Sigmoid colon (tissue), 7 donors: ENCODE data around the gene IL1RAPL1. TPM values are rescaled to one million over a fixed set of nuclear protein-coding genes. Genes with fewer than 3 reads are reported as not detected.
"Not testable (repeated sequence)": the region's sequence is repeated elsewhere in the genome, so short reads cannot be mapped to it uniquely, and the experiment has no call there.

ENCODE experiments used
- DNase-seq: peaks from one replicate; pipeline ENCODE4 v3.0.0-alpha.2; 2019
- H3K27ac ChIP-seq, 4 donors: fragments of 200-600 bp; sonication (generic); one replicate each; pipeline ENCODE4 v1.5.1; 2016 to 2019; ENCODE audit warnings: mild to moderate bottlenecking in 1 of 4
- H3K27me3 ChIP-seq, 3 donors: fragments of 200-600 bp; sonication (generic); one replicate each; pipeline ENCODE4 v1.5.1; 2019; ENCODE audit warnings: mild to moderate bottlenecking in 1 of 3
- H3K36me3 ChIP-seq, 4 donors: fragments of 200-600 bp; sonication (generic); one replicate each; pipeline ENCODE4 v1.5.1; 2016 to 2019
- H3K4me1 ChIP-seq, 4 donors: fragments of 200-600 bp; sonication (generic); one replicate each; pipeline ENCODE4 v1.5.1; 2017 to 2019
- H3K4me3 ChIP-seq, 4 donors: fragments of 200-600 bp; sonication (generic); one replicate each; pipeline ENCODE4 v1.5.1; 2017 to 2019; ENCODE audit warnings: mild to moderate bottlenecking in 2 of 4, moderate library complexity in 1 of 4
- H3K9me3 ChIP-seq, 4 donors: fragments of 200-600 bp in 3 of 4; sonication (generic) in 3 of 4; one replicate each; pipeline versions ENCODE4 v1.5.1 to v1.6.1; 2013 to 2019
- EP300 ChIP-seq, 4 donors: sonication (generic); formaldehyde crosslinking; IDR thresholded peaks; one replicate each; pipeline ENCODE4 v1.6.1; 2017; ENCODE audit warnings: antibody characterized with exemption in 4 of 4
- POLR2A ChIP-seq, 2 donors: fragments of 450-650 bp; IDR thresholded peaks; one replicate each; pipeline ENCODE4 v1.6.1; 2016; ENCODE audit warnings: antibody characterized with exemption in 2 of 2, mild to moderate bottlenecking in 2 of 2, moderate library complexity in 2 of 2
- POLR2AphosphoS5 ChIP-seq, 4 donors: sonication (generic); formaldehyde crosslinking; IDR thresholded peaks; one replicate each; pipeline ENCODE4 v1.6.1; 2017; ENCODE audit warnings: antibody characterized with exemption in 4 of 4
- WGBS, 2 donors: extraction: QIAGEN DNeasy Blood & Tissue Kit; methylation state at CpG; one replicate each; pipeline ENCODE4 v1.1.7; 2013; 5-methylcytosine and 5-hydroxymethylcytosine counted together
- intact Hi-C: fragments of 100-400 bp; cut with DNase I; formaldehyde crosslinking; loops from one replicate; pipeline ENCODE4 v1.15.1; 2023
- polyA plus RNA-seq, 3 donors: library from polyadenylated mRNA; stranded (reverse); fragments of 200-250 nt; gene quantifications; one replicate each; pipeline ENCODE4 v1.2.3, GENCODE V29; 2013
- total RNA-seq, 4 donors: library from RNA; depleted of rRNA; stranded (reverse); fragments of >200 nt; gene quantifications; one replicate each; pipeline ENCODE4 v1.1.0, GENCODE V29; 2016
- TF ChIP-seq, protein P1 (sequence below), 4 experiments: fragments of 450-650 bp in 3 of 4; fragments of 200-600 bp in 1 of 4; IDR thresholded peaks; one replicate each; pipeline ENCODE4 v1.5.1; 2016 to 2019; ENCODE audit warnings: antibody characterized with exemption in 4 of 4, mild to moderate bottlenecking in 3 of 4, moderate library complexity in 2 of 4
- donor health status: healthy with polysubstance abuse.
- donor health status: Bipolar disorder and iron deficiency.
- donor health status: healthy.

IL1RAPL1 gene
- total and polyA plus RNA-seq, 7 donors, result 0.07 to 2.5 (median 1.2) TPM; not detected in 2

DNA sequence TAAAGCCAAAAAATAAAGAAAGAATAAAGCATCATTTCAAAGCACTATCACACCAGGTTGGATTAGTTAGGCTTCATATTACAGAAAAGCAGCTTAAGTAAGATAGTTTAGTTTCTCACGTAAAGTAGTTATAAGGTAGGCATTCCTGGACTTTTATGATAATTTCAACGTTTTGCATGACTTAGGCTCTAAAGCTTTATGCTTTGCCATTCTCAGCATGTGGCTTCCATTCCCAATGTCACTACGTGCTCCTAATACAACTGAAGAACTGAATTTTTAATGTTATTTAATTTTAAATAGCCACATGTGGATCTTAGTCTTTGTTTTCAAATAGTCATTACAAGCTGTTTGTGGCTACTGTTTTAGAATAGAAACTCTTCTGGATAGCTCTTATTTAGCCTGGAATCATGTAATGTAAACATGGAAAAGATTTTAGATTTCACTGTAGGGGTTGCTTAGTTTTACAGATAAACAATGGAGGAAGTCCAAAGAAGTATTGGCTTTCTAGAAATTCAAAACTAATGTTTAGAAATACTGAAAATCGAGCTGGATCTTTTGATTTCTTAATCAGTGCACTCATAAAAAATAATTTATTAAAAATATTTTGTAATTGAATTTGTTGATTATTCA, 710.0 kb downstream of the IL1RAPL1 start:
- intact Hi-C loops, result no loop called here
- H3K4me1 ChIP-seq, result no peaks in the 10 kb centered on the region
- 49 to 58% methylated on average over 4 of the region's 4 CpGs for WGBS, 2 donors

DNA sequence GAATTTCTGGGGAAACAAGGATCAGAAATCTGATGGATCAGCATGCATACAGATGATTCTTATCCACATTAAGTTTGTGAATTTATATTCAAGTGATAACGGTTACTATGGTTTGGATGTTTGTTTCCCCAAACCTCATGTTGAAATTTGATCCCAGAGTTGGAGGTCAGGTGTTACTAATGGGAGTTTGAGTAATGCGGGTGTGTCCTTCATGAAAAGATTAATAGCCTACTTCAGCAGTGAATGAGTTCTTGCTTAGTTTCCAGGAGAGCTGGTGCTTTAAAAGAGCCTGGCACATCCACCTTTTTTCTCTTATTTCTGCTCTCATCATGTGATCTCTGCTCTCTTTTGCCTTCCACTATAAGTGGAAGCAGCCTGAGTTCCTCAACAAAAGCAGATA, 712.4 kb downstream of the IL1RAPL1 start:
- no peaks in the 10 kb centered on the region for H3K36me3 ChIP-seq
- H3K4me1 ChIP-seq, result no peaks in the 10 kb centered on the region
- H3K27me3 ChIP-seq, result no peaks in the 10 kb centered on the region
- H3K9me3 ChIP-seq, result no peaks in the 10 kb centered on the region
- no peak for DNase-seq
- TF ChIP-seq, protein P1, sequence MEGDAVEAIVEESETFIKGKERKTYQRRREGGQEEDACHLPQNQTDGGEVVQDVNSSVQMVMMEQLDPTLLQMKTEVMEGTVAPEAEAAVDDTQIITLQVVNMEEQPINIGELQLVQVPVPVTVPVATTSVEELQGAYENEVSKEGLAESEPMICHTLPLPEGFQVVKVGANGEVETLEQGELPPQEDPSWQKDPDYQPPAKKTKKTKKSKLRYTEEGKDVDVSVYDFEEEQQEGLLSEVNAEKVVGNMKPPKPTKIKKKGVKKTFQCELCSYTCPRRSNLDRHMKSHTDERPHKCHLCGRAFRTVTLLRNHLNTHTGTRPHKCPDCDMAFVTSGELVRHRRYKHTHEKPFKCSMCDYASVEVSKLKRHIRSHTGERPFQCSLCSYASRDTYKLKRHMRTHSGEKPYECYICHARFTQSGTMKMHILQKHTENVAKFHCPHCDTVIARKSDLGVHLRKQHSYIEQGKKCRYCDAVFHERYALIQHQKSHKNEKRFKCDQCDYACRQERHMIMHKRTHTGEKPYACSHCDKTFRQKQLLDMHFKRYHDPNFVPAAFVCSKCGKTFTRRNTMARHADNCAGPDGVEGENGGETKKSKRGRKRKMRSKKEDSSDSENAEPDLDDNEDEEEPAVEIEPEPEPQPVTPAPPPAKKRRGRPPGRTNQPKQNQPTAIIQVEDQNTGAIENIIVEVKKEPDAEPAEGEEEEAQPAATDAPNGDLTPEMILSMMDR (IDR thresholded peaks at IDR 0.05), result no peak
- TF ChIP-seq EP300 (IDR thresholded peaks at IDR 0.05), result no peak
- TF ChIP-seq POLR2AphosphoS5 (IDR thresholded peaks at IDR 0.05), result no peak
- TF ChIP-seq POLR2A (IDR thresholded peaks at IDR 0.05), result no peak
- H3K4me3 ChIP-seq, result no peak overlapping the region
- intact Hi-C loops, result no loop called here
- no peak overlapping the region for H3K27ac ChIP-seq
- WGBS, 2 donors, result 59 to 78% methylated on average over 2 of the region's 2 CpGs

More for the DNA sequence above, 710.0 kb downstream of the IL1RAPL1 start:
- DNase-seq, result no peak
- Histone ChIP-seq H3K36me3 (no peaks in the 10 kb centered on the region), H3K27ac (no peak overlapping the region), H3K4me3 (no peak overlapping the region), H3K9me3 (no peaks in the 10 kb centered on the region), H3K27me3 (no peaks in the 10 kb centered on the region)
- TF ChIP-seq POLR2A (IDR thresholded peaks at IDR 0.05) (no peak), POLR2AphosphoS5 (IDR thresholded peaks at IDR 0.05) (no peak), EP300 (IDR thresholded peaks at IDR 0.05) (no peak)

DNA sequence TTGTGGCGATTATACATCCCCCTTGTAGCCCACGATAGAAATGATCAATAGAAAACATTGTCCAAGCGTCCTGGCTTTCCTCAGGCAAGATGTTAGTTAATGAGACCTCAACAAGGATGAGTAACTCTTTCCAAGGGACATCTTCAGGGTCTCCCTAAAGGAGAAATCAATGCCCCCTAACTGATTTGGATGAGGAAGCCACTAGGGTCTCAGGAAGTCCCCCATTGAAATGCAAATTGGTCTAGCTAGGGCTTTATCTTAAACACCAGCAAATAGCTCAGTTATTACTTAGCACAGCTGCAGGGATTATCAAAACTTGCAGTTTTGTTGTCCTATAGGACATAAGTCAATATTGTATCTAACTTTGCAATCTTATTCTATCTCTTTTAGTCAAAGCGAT, 721.5 kb downstream of the IL1RAPL1 start:
- no peak overlapping the region for H3K4me3 ChIP-seq
- WGBS, 2 donors, result 56 to 70% methylated on average over 4 of the region's 4 CpGs
- intact Hi-C loops, result no loop called here
- H3K36me3 ChIP-seq, result no peaks in the 10 kb centered on the region
- TF ChIP-seq EP300 (IDR thresholded peaks at IDR 0.05), result no peak
- no peak for TF ChIP-seq POLR2A (IDR thresholded peaks at IDR 0.05)
- TF ChIP-seq POLR2AphosphoS5 (IDR thresholded peaks at IDR 0.05), result no peak
- TF ChIP-seq, protein P1 (IDR thresholded peaks at IDR 0.05), result no peak
- no peaks in the 10 kb centered on the region for H3K27me3 ChIP-seq
- no peak overlapping the region for H3K27ac ChIP-seq
- no peaks in the 10 kb centered on the region for H3K9me3 ChIP-seq
- DNase-seq, result no peak
- no peaks in the 10 kb centered on the region for H3K4me1 ChIP-seq

DNA sequence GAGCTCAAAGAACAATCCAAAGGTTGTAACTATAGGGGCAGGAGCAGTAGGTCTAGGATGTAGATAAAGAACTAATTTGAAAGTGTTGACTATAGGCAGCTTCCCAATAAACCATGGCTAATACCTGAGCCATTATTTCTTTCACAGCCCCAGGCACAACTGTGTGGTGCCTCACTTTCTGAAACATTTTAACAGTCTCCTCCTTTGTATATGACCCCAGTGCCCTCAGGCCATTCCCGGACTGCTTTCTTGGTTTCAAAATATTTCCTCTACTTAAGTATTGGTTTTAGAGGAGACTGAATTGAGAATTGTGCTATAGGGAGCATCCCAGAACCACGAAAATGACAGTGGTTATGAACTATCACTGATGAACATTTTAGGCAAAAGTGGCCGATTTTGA, 728.7 kb downstream of the IL1RAPL1 start:
- Histone ChIP-seq H3K9me3 (no peaks in the 10 kb centered on the region), H3K27ac (no peak overlapping the region), H3K27me3 (no peaks in the 10 kb centered on the region), H3K4me1 (no peaks in the 10 kb centered on the region), H3K4me3 (no peak overlapping the region), H3K36me3 (no peaks in the 10 kb centered on the region)
- no peak for DNase-seq
- intact Hi-C loops, result no loop called here
- 67 to 68% methylated on average over 3 of the region's 3 CpGs for WGBS, 2 donors
- TF ChIP-seq, protein P1 (IDR thresholded peaks at IDR 0.05), result no peak
- TF ChIP-seq POLR2A (IDR thresholded peaks at IDR 0.05) (no peak), POLR2AphosphoS5 (IDR thresholded peaks at IDR 0.05) (no peak), EP300 (IDR thresholded peaks at IDR 0.05) (no peak)

DNA sequence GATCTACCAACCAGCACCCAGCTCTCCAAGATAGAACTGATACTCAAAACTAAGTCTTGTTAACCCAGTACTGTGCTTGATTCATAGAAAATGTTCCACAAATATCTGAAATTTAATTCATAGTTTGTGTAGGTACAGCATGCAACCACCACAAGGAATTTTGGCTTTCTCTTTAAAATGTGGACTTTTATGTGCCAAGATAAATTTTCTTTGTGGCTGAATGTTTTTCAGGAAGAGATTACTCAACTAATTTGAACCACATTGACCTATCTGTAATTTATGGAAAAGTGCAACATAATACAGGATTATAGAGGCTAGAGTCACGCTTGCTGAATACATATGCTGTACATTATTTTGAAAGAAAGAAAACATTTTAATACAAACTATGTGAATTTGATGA, 730.8 kb downstream of the IL1RAPL1 start:
- H3K4me3 ChIP-seq, result no peak overlapping the region
- no peak overlapping the region for H3K27ac ChIP-seq
- DNase-seq, result no peak
- H3K4me1 ChIP-seq, result no peaks in the 10 kb centered on the region
- intact Hi-C loops, result no loop called here
- 94 to 97% methylated on average over 1 of the region's 1 CpG for WGBS, 2 donors
- H3K36me3 ChIP-seq, result no peaks in the 10 kb centered on the region
- no peaks in the 10 kb centered on the region for H3K27me3 ChIP-seq
- H3K9me3 ChIP-seq, result no peaks in the 10 kb centered on the region
- TF ChIP-seq, protein P1 (IDR thresholded peaks at IDR 0.05), result no peak
- no peak for TF ChIP-seq POLR2A (IDR thresholded peaks at IDR 0.05)
- TF ChIP-seq POLR2AphosphoS5 (IDR thresholded peaks at IDR 0.05), result no peak
- TF ChIP-seq EP300 (IDR thresholded peaks at IDR 0.05), result no peak

DNA sequence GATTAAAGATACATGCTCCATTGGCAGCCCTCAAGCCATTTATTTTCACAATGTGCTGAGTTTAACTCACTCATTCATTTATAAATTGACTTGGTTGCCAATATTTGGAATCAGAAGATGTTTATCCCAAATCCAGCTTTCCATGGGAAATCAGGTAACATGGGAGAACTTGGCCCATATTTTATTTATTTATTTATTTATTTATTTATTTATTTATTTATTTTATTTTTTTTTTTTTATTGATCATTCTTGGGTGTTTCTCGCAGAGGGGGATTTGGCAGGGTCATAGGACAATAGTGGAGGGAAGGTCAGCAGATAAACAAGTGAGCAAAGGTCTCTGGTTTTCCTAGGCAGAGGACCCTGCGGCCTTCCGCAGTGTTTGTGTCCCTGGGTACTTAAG, 745.2 kb downstream of the IL1RAPL1 start:
- H3K9me3 ChIP-seq, H3K27ac ChIP-seq, DNase-seq, H3K4me1 ChIP-seq, H3K36me3 ChIP-seq, H3K4me3 ChIP-seq, H3K27me3 ChIP-seq, intact Hi-C loops: not testable (repeated sequence)
- 94 to 98% methylated on average over 3 of the region's 3 CpGs for WGBS, 2 donors

DNA sequence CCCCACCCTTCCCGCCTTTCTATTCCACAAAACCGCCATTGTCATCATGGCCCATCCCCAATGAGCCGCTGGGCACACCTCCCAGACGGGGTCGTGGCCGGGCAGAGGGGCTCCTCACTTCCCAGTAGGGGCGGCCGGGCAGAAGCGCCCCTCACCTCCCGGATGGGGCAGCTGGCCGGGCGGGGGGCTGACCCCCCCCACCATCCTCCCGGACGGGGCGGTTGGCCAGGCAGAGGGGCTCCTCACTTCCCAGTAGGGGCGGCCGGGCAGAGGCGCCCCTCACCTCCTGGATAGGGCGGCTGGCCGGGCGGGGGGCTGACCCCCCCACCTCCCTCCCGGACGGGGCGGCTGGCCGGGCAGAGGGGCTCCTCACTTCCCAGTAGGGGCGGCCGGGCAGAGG, 745.8 kb downstream of the IL1RAPL1 start:
- intact Hi-C loops, H3K27ac ChIP-seq, H3K27me3 ChIP-seq, H3K9me3 ChIP-seq, H3K36me3 ChIP-seq, H3K4me3 ChIP-seq, H3K4me1 ChIP-seq, DNase-seq: not testable (repeated sequence)
- 91 to 95% methylated on average over 12 to 13 of the region's 27 CpGs for WGBS, 2 donors
